HG03060 (cell line): Measurements from ENCODE around the gene RAD51B.
A peak's percentile ranks its signal among the peaks of the same experiment; 100 is the strongest.
"Not testable (repeated sequence)": the region's sequence is repeated elsewhere in the genome, so short reads cannot be mapped to it uniquely, and the experiment has no call there.

Source experiments
- ATAC-seq: cut with Tn5 transposase; IDR thresholded peaks from one replicate; pipeline ENCODE4 v1.9.1; 2021; ENCODE audit warnings: low read depth, moderate number of reproducible peaks; ENCODE audit not compliant: unreplicated experiment

The RAD51B gene

GRCh38 chr14:67819563-67820421 lies at the start of gene RAD51B:
Gene RAD51B, plus strand, starts transcription at chr14:67819779.
- ATAC-seq, result no peak

- no peak for ATAC-seq
Observed at GRCh38 chr14:67773844-67774377, 45.7 kb upstream of the RAD51B start.

- no peak for ATAC-seq
Observed at GRCh38 chr14:67776653-67777322, 42.8 kb upstream of the RAD51B start.

- ATAC-seq, result no peak
Observed at GRCh38 chr14:67778792-67779191, 40.8 kb upstream of the RAD51B start.

- no peak for ATAC-seq
Observed at GRCh38 chr14:67782090-67782489, 37.5 kb upstream of the RAD51B start.

GRCh38 chr14:67784244-67784823 lies 35.2 kb upstream of the RAD51B start:
- ATAC-seq, result no peak

- no peak for ATAC-seq
Observed at GRCh38 chr14:67785270-67786109, 34.1 kb upstream of the RAD51B start.

GRCh38 chr14:67787673-67788072 lies 31.9 kb upstream of the RAD51B start:
- ATAC-seq, result no peak

GRCh38 chr14:67798731-67799130 lies 20.8 kb upstream of the RAD51B start:
- ATAC-seq, result no peak

GRCh38 chr14:67800743-67801142 lies 18.8 kb upstream of the RAD51B start:
- no peak for ATAC-seq

GRCh38 chr14:67806246-67806645 lies 13.3 kb upstream of the RAD51B start:
- no peak for ATAC-seq

- no peak for ATAC-seq
Observed at GRCh38 chr14:67814821-67815220, 4.8 kb upstream of the RAD51B start.

GRCh38 chr14:67815573-67816225 lies 3.9 kb upstream of the RAD51B start:
- no peak for ATAC-seq

GRCh38 chr14:67816326-67817002 lies 3.1 kb upstream of the RAD51B start, which contains the start of gene ZFYVE26:
Gene ZFYVE26, minus strand, starts transcription at chr14:67816590. Its CDS starts 627 bp downstream, at chr14:67815963.
- ATAC-seq, result peak; percentile 80

- ATAC-seq, result no peak
Observed at GRCh38 chr14:67817750-67818438, 1.7 kb upstream of the RAD51B start.

- ATAC-seq, result not testable (repeated sequence)
Observed at GRCh38 chr14:67818476-67818875, 1.1 kb upstream of the RAD51B start.

GRCh38 chr14:67820428-67820971 lies 921 bp downstream of the RAD51B start:
- no peak for ATAC-seq

GRCh38 chr14:67821121-67821520 lies 1.5 kb downstream of the RAD51B start:
- ATAC-seq, result no peak
